Tibial nerve (tissue), 4 donors: ENCODE results near the gene MUC12. TPM values are rescaled to one million over a fixed set of nuclear protein-coding genes. Genes with fewer than 3 reads are reported as not detected.

Experiments used
- DNase-seq, 2 donors: peaks; one replicate each; pipeline ENCODE4 v3.0.0-alpha.2; 2019; ENCODE audit warnings: low spot score in 2 of 2
- H3K27ac ChIP-seq, 4 donors: fragments of 200-600 bp; sonication (generic) in 3 of 4; one replicate each; pipeline ENCODE4 v1.5.1; 2017 to 2019; ENCODE audit warnings: mild to moderate bottlenecking in 1 of 4
- H3K27me3 ChIP-seq, 2 donors: fragments of 200-600 bp; sonication (generic) in 1 of 2; one replicate each; pipeline versions ENCODE4 v1.5.1 to v1.6.0; 2017 to 2019
- H3K36me3 ChIP-seq, 3 donors: fragments of 200-600 bp; sonication (generic); one replicate each; pipeline ENCODE4 v1.5.1; 2018 to 2019
- H3K4me1 ChIP-seq, 4 donors: fragments of 200-600 bp; sonication (generic) in 3 of 4; one replicate each; pipeline ENCODE4 v1.5.1; 2017 to 2019
- H3K4me3 ChIP-seq, 4 donors: fragments of 200-600 bp; sonication (generic) in 3 of 4; one replicate each; pipeline ENCODE4 v1.5.1; 2017 to 2019; ENCODE audit warnings: mild to moderate bottlenecking in 1 of 4, moderate library complexity in 1 of 4
- H3K9me3 ChIP-seq, 4 donors: fragments of 200-600 bp; sonication (generic) in 3 of 4; one replicate each; pipeline ENCODE4 v1.5.1; 2017 to 2019
- CTCF ChIP-seq, 5 experiments: fragments of 200-600 bp in 3 of 5; fragments of 450-650 bp in 2 of 5; sonication (generic) in 3 of 5; IDR thresholded peaks; one replicate each; pipeline ENCODE4 v1.5.1; 2016 to 2019; ENCODE audit warnings: antibody characterized with exemption in 5 of 5, mild to moderate bottlenecking in 3 of 5, moderate library complexity in 2 of 5
- EP300 ChIP-seq, 2 donors: sonication (generic); formaldehyde crosslinking; IDR thresholded peaks; one replicate each; pipeline ENCODE4 v1.6.1; 2017; ENCODE audit warnings: antibody characterized with exemption in 2 of 2, mild to moderate bottlenecking in 1 of 2
- POLR2A ChIP-seq, 2 donors: fragments of 450-650 bp; IDR thresholded peaks; one replicate each; pipeline ENCODE4 v1.6.1; 2017; ENCODE audit warnings: antibody characterized with exemption in 2 of 2, mild to moderate bottlenecking in 2 of 2, moderate library complexity in 2 of 2
- WGBS, 2 donors: methylation state at CpG; one replicate each; pipeline ENCODE4 v1.1.5; 2018; 5-methylcytosine and 5-hydroxymethylcytosine counted together
- total RNA-seq, 4 donors: library from RNA; depleted of rRNA; stranded (reverse); fragments of >200 nt; gene quantifications; one replicate each; pipeline ENCODE4 v1.1.0, GENCODE V29; 2016

MUC12 gene
- total RNA-seq, 4 donors from 2014 or later: not detected

- H3K9me3 ChIP-seq: no peaks in the 10 kb centered on the region
- H3K4me3 ChIP-seq: no peak overlapping the region
- TF ChIP-seq EP300 (IDR thresholded peaks at IDR 0.05): no peak
- no peak for TF ChIP-seq CTCF (IDR thresholded peaks at IDR 0.05)
- TF ChIP-seq POLR2A (IDR thresholded peaks at IDR 0.05): no peak
- peaks cover 0 to 51% of the 10 kb centered on the region in 2 donors for H3K27me3 ChIP-seq
- DNase-seq: no peak
- 73 to 80% methylated on average over 8 of the region's 8 CpGs for WGBS, 2 donors
- no peaks in the 10 kb centered on the region for H3K36me3 ChIP-seq
- peaks cover 0 to 18% (median 5%) of the 10 kb centered on the region in 4 donors for H3K4me1 ChIP-seq
- H3K27ac ChIP-seq: no peak overlapping the region
Observed at GRCh38 chr7:100963874-100964273, 5.5 kb upstream of the MUC12 start.

GRCh38 chr7:100964630-100965029, 4.7 kb upstream of the MUC12 start:
- Histone ChIP-seq H3K36me3 (no peaks in the 10 kb centered on the region), H3K27me3 (peaks cover 0 to 57% of the 10 kb centered on the region in 2 donors), H3K4me1 (peaks cover 0 to 18% (median 5%) of the 10 kb centered on the region in 4 donors), H3K27ac (no peak overlapping the region), H3K9me3 (no peaks in the 10 kb centered on the region), H3K4me3 (no peak overlapping the region)
- 44 to 49% methylated on average over 7 of the region's 7 CpGs for WGBS, 2 donors
- TF ChIP-seq POLR2A (IDR thresholded peaks at IDR 0.05) (no peak), EP300 (IDR thresholded peaks at IDR 0.05) (no peak), CTCF (IDR thresholded peaks at IDR 0.05) (no peak)
- no peak for DNase-seq

GRCh38 chr7:100965045-100965722, 4.2 kb upstream of the MUC12 start:
- Histone ChIP-seq H3K36me3 (no peaks in the 10 kb centered on the region), H3K4me1 (peaks cover 0 to 18% (median 5%) of the 10 kb centered on the region in 4 donors), H3K4me3 (peak overlapping the region in 1 of 4 donors; percentile 25), H3K27me3 (peaks cover 0 to 62% of the 10 kb centered on the region in 2 donors), H3K9me3 (no peaks in the 10 kb centered on the region), H3K27ac (no peak overlapping the region)
- TF ChIP-seq EP300 (IDR thresholded peaks at IDR 0.05) (no peak), POLR2A (IDR thresholded peaks at IDR 0.05) (no peak)
- 16% methylated on average over 25 of the region's 25 CpGs for WGBS, 2 donors
- DNase-seq: no peak

- Histone ChIP-seq H3K4me1 (peaks cover 0 to 18% (median 5%) of the 10 kb centered on the region in 4 donors), H3K36me3 (no peaks in the 10 kb centered on the region), H3K27ac (peak overlapping the region in 1 of 4 donors; percentile 29), H3K27me3 (peaks cover 0 to 63% of the 10 kb centered on the region in 2 donors), H3K9me3 (no peaks in the 10 kb centered on the region), H3K4me3 (peak overlapping the region in 2 of 4 donors; percentile 22 to 25)
- 1 to 3% methylated on average over 46 to 51 of the region's 58 CpGs for WGBS, 2 donors
- DNase-seq: peak in 1 of 2 donors; percentile 38
- TF ChIP-seq CTCF (IDR thresholded peaks at IDR 0.05) (peak in 4 of 5 experiments; percentile 42 to 62 (median 52)), EP300 (IDR thresholded peaks at IDR 0.05) (no peak)
Observed at GRCh38 chr7:100965723-100966541, 3.4 kb upstream of the MUC12 start.

GRCh38 chr7:100966542-100967291, 2.6 kb upstream of the MUC12 start:
- H3K27ac ChIP-seq: peak overlapping the region in 1 of 4 donors; percentile 29
- no peaks in the 10 kb centered on the region for H3K36me3 ChIP-seq
- WGBS, 2 donors: 11 to 12% methylated on average over 30 to 34 of the region's 40 CpGs
- peaks cover 0 to 63% of the 10 kb centered on the region in 2 donors for H3K27me3 ChIP-seq
- peak overlapping the region in 2 of 4 donors; percentile 22 to 25 for H3K4me3 ChIP-seq
- TF ChIP-seq CTCF (IDR thresholded peaks at IDR 0.05) (no peak), EP300 (IDR thresholded peaks at IDR 0.05) (no peak), POLR2A (IDR thresholded peaks at IDR 0.05) (no peak)
- no peaks in the 10 kb centered on the region for H3K9me3 ChIP-seq
- H3K4me1 ChIP-seq: peaks cover 0 to 18% (median 5%) of the 10 kb centered on the region in 4 donors
- DNase-seq: no peak
